Erythroblast (primary cell): Measurements from ENCODE around the gene DCUN1D5.

ENCODE experiments used
- GATA1 ChIP-seq: IDR thresholded peaks from 2 replicates; pipeline ENCODE4 v1.6.1; 2011; ENCODE audit warnings: low read depth, mild to moderate bottlenecking, control low read depth, low read length, moderate library complexity
- POLR2A ChIP-seq: IDR thresholded peaks from 2 replicates; pipeline ENCODE4 v1.6.1; 2011; ENCODE audit warnings: mild to moderate bottlenecking, low read length

- no peak for TF ChIP-seq POLR2A
- TF ChIP-seq GATA1 = no peak
Observed at GRCh38 chr11:103031834-103032233, 60.1 kb downstream of the DCUN1D5 start.
